GM10266 (cell line): Measurements from ENCODE around the gene KIF18B.

Experiments used
- DNase-seq: peaks from one replicate; pipeline ENCODE4 v3.0.0; 2012; ENCODE audit errors: extremely low spot score
- CTCF ChIP-seq: IDR thresholded peaks from 2 replicates; pipeline ENCODE4 v1.5.1; 2012; ENCODE audit warnings: mild to moderate bottlenecking, low read depth; ENCODE audit not compliant: control insufficient read depth, insufficient read depth; ENCODE audit errors: missing control alignments

KIF18B gene

GRCh38 chr17:44988044-44988942 lies 40.7 kb upstream of the KIF18B start:
- no peak for TF ChIP-seq CTCF
- DNase-seq: no peak

GRCh38 chr17:44983563-44983962 lies 36.0 kb upstream of the KIF18B start:
- TF ChIP-seq CTCF: no peak
- no peak for DNase-seq

- TF ChIP-seq CTCF: no peak
- DNase-seq: no peak
These were observed 34.6 kb upstream of the KIF18B start for GRCh38 chr17:44982113-44982702.

GRCh38 chr17:44981221-44981968 lies 33.8 kb upstream of the KIF18B start:
- TF ChIP-seq CTCF: no peak
- no peak for DNase-seq

GRCh38 chr17:44979426-44979995 lies 31.9 kb upstream of the KIF18B start:
- no peak for DNase-seq
- no peak for TF ChIP-seq CTCF

GRCh38 chr17:44978807-44979206 lies 31.2 kb upstream of the KIF18B start:
- no peak for TF ChIP-seq CTCF
- DNase-seq: no peak
